GM18907 (cell line): ENCODE measurements around the gene HGS.

Experiments
- ATAC-seq: cut with Tn5 transposase; IDR thresholded peaks from one replicate; pipeline ENCODE4 v1.9.1; 2021; ENCODE audit warnings: mild to moderate bottlenecking, moderate library complexity; ENCODE audit not compliant: unreplicated experiment

The HGS gene

DNA sequence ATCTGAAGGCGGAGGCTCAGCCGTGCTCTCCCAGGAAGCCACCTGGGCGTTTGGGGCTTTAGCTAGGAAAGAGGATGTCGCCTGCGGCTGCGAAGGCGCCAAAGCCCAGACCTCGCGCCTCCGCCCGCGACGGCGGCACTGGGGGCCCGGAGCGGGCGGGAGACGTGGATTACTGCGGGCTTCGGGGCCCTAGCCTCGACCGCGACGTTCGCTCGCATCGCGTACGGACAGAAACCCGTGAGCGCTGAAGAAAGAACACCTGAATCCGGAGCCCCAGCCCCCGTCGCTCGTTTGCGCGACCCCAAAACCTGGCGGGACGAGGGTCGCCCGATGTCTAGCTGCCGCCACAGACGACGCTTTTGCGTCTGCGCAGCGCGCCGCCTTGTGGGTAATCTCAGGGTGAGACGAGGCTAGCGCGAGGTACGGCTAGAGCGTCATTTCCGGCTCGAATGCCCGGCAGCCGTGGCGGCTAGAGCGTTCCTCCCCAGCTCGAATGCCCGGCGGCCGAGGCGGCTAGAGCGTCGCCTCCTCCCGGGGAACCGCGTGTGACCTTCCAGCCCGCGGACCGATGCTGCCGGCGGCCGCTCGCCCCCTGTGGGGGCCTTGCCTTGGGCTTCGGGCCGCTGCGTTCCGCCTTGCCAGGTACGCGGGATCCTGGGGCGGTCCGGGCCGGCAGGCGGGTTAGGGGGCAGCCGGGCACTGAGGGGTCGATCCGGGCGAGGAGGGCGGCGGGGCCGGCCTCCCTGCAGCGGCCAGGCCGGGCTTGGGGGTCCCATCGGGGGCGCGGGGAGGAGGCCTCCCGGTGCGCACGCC is 19.3 kb downstream of the HGS start, which contains the start of gene MRPL12:
Gene MRPL12, plus strand, starts transcription at position 434 of the 813 bp plus-strand sequence. Its CDS starts 135 bp downstream, at position 569.
- peak; percentile 72 for ATAC-seq

- ATAC-seq, result peak; percentile 2
These were observed 20.2 kb downstream of the HGS start for GRCh38 chr17:81703747-81704654.

GRCh38 chr17:81705518-81706231 is 21.9 kb downstream of the HGS start:
- ATAC-seq, result no peak

DNA sequence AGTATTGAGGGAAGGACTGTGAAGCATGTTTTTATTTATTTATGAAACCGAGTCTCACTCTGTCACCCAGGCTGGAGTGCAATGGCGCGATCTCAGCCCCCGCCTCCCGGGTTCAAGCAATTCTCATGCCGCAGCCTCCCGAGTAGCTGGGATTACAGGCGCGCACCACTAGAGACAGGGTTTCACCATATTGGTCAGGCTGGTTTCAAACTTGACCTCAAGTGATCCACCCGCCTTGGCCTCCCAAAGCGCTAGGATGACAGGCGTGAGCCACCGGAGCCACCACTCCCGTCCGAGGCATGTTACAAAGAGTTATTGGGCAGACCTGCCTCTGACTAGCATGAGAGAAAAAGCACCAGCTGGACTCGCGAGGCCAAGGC is 22.4 kb downstream of the HGS start:
- no peak for ATAC-seq

GRCh38 chr17:81706757-81707624 is 23.2 kb downstream of the HGS start:
- ATAC-seq, result no peak

DNA sequence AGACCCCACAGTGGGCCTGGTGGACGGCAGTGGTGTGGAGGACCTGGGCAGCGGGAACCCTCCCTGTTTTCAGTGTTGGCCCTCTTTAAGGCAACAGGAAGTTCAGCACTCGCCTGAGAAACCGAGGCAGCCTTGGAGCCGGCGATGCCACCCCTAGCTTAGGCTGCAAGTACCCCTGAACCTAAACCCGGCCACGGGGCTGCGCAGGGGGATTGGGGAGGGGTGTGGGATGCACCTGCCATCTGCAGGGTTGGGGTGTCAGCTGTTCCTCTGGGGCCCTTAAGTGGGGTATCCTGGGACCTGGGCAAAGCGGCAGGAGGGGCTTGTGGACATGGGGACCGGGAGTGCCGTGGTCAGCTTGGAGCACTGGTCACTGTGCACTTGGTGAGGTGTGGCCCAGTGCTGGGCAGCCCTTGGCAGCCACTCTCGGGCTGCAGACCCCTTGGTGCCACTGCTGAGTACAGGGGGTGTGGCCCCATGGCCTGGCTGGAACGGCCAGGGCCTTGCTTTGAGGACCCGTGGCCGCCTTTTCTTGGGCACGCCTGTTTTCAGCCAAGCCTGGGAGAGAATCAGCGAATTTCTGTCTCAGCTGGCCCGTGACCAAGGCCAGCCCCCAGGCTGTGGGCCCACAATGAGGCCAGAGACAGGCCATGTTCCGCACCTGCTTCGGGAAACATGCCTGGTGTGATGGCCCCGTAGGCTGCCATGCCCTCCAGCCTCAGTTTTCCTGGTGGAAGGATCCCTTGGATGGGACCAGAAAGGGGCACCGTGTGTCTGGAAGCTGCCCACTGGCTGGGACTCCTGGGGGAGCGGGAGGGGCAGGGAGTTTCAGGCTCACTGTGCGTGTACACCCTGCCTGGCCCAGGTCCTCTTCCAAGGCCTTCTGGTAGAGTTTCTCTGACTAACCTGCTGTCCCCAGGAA is 24.2 kb downstream of the HGS start:
- no peak for ATAC-seq

- no peak for ATAC-seq
These were observed 25.0 kb downstream of the HGS start for GRCh38 chr17:81708739-81709185.

DNA sequence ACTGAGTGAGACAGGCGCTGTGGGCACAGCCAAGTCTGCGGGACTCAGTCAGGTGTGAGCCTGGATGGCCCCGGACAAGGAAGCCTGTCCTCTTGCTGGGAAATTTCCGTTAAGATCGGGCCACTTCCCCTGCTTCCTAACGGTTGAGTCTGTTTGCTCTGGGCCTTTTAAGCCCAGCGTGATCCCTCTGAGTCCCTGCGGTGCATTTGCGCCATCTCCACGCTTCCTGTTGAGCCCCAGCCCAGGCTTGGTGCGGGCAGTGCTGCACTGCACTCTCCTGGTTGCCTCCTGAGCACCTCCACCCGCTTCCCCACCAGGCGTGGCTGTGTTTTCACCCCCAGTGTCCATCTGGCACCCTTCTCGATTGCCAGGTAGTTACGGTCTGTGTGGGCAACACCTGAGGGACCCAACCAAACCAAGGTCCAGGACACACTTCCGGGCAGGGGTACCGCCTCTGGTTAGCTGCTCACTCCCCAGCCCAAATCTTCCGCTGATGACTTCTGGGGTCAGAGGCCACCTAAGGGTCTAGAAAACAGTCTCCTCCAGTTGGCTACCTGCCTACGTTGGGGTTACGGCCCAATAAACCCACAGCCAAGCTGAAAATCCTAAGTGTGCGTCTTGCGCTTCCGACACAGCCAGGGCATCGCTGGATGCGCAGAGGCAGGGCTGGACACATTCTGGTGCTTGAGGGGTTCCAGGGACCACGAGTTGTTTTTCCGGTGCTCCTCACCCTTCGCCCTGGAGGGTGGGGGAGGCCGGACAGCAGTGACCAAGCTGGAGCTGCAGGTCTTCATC is 26.9 kb downstream of the HGS start:
- ATAC-seq, result no peak

GRCh38 chr17:81711814-81712467 is 28.1 kb downstream of the HGS start, which contains the start of gene SLC25A10:
TSS of gene SLC25A10 (plus strand) at chr17:81712284. CDS start at chr17:81712427, 143 bp downstream.
- peak; percentile 51 for ATAC-seq

DNA sequence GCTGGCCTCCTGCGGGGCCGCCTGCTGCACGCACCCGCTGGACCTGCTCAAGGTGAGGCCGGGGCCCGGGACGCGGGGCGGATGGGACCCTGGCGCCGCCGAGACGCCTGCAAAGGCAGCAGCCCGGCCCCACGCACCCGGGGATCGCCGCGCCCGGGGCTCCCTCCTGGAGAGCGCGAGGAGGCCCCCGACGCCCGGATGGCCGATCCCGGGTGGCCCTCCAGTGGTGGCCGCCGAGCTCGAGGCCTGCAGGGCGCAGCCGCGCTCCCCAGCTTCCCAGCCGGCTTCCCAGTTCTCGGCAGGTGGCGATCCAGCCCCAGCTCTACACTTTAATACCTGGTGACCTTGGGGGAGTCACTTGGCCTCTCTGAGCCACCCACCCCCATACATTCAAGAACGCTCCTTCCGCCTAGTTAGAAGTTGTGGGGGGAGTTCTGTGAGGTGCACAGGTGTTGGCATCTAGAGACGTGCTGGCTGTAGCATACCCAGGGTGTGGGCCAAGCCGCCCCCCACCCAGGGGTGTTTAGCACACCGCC is 28.7 kb downstream of the HGS start:
- ATAC-seq, result peak; percentile 6

GRCh38 chr17:81713004-81713555 is 29.3 kb downstream of the HGS start:
- ATAC-seq, result no peak

DNA sequence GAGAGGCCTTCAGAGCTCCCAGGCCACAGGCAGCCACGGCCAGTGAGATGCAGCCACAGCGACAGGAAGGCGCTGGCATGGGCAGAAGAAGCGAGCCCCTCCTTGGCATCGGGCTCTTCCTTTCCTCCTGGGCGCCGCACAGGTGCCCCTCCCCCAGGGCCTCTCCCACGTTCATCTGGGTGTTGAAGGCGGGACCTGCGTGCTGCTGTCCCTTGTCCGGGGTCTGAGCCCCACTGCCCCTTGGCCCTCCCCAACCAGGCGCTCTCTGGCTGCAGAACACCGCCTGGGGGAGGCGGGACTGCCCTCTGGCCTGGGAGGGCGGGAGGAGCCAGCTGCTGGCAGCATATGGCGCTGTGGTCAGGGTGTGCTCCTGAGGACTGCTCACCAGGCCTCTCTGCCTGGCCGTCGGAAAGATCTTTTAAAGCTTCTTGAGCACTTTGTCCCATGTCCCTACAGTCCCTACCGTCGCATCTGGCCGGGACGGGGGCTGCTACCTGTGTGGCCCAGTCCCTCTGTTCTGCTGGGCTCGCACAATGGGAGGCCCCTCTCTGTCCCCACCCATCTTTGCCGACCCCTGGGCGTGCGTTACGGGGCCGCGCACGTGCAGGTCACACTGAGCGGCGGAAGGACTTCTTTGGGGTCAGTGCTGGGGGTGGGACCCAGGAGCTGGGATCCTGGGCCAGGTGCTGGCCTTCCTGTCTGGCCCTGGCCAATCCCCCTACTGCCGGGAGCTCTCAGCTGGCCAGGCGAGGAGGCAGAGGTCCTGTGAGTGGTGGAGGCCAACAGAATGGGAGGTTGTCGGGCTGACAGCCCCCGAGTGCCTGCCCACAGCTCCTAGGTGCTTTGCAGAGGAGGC is 30.0 kb downstream of the HGS start:
- no peak for ATAC-seq

DNA sequence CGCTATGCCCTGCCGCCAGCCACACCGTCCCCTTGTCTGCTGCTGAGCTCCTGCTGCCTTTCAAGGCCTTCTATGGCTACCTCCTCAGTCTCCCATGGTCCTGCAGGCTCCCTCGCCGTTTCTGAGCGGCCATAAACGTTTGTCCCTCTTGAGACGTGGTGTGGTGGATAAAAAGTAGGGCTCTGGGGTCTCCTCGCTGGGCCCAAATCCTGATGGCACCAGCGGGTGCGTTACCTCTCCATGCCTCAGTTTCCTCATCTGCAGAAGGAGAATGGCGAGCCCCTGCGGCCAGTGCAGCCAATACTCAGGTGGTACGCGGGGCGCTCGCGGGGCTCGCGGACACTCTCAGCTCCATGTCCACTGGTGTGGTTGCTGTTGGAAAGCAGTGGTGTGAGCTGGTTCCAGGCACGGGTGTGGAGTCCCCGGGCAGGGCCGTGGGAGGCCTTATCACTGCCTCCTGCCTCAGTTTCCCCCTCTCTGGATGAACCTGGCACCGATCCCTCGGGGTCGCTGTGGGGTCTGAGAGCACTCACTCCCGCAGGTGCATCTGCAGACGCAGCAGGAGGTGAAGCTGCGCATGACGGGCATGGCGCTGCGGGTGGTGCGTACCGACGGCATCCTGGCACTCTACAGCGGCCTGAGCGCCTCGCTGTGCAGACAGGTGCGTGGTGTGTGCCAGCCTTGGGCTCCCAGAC is 30.7 kb downstream of the HGS start:
- ATAC-seq, result no peak

GRCh38 chr17:81715107-81715871 is 31.5 kb downstream of the HGS start:
- ATAC-seq, result no peak
